Fibroblast of pulmonary artery (primary cell): ENCODE results near the gene TRAF1.

Experiments
- DNase-seq: peaks from one replicate; pipeline ENCODE4 v3.0.0-alpha.2; 2010; ENCODE audit warnings: low read depth
- H3K4me3 ChIP-seq: replicated peaks from 2 replicates; pipeline ENCODE4 v1.5.1; 2011; ENCODE audit warnings: low read depth, mild to moderate bottlenecking, control low read depth, low read length, moderate library complexity
- CTCF ChIP-seq: IDR thresholded peaks from 2 replicates; pipeline ENCODE4 v1.5.1; 2011; ENCODE audit warnings: mild to moderate bottlenecking, control low read depth, low read length, inconsistent platforms; ENCODE audit errors: missing control alignments

TRAF1 gene

GRCh38 chr9:120863833-120864232, 62.8 kb downstream of the TRAF1 start:
- H3K4me3 ChIP-seq: no peak overlapping the region
- no peak for DNase-seq
- TF ChIP-seq CTCF: no peak

- DNase-seq: no peak
- H3K4me3 ChIP-seq: no peak overlapping the region
- no peak for TF ChIP-seq CTCF
These were observed 64.1 kb downstream of the TRAF1 start for GRCh38 chr9:120862452-120862851.

GRCh38 chr9:120861935-120862334, 64.7 kb downstream of the TRAF1 start:
- no peak for DNase-seq
- TF ChIP-seq CTCF: no peak
- no peak overlapping the region for H3K4me3 ChIP-seq

GRCh38 chr9:120860083-120860482, 66.5 kb downstream of the TRAF1 start:
- no peak overlapping the region for H3K4me3 ChIP-seq
- no peak for DNase-seq
- no peak for TF ChIP-seq CTCF

- TF ChIP-seq CTCF: no peak
- H3K4me3 ChIP-seq: no peak overlapping the region
- no peak for DNase-seq
These were observed 67.2 kb downstream of the TRAF1 start for GRCh38 chr9:120859361-120859760.

- no peak for DNase-seq
- no peak for TF ChIP-seq CTCF
- H3K4me3 ChIP-seq: no peak overlapping the region
These were observed 68.7 kb downstream of the TRAF1 start for GRCh38 chr9:120857902-120858301.

- no peak overlapping the region for H3K4me3 ChIP-seq
- DNase-seq: no peak
- no peak for TF ChIP-seq CTCF
These were observed 69.1 kb downstream of the TRAF1 start for GRCh38 chr9:120857481-120857880.
